K562 (cell line): Measurements from ENCODE around the gene CRADD. TPM values are rescaled to one million over a fixed set of nuclear protein-coding genes. Genes with fewer than 3 reads are reported as not detected.

ENCODE experiments used
- ATF1 ChIP-seq, 2 experiments: fragments of 450-650 bp in 1 of 2; IDR thresholded peaks; 2 replicates each; pipeline ENCODE4 v1.6.1; 2016; ENCODE audit warnings: missing compliant biosample characterization in 1 of 2, missing genetic modification characterization in 1 of 2
- CTBP1 ChIP-seq: fragments of 450-650 bp; IDR thresholded peaks from 2 replicates; pipeline ENCODE4 v1.6.1; 2016; ENCODE audit warnings: borderline replicate concordance
- DIDO1 ChIP-seq: fragments of 450-650 bp; IDR thresholded peaks from 2 replicates; pipeline ENCODE4 v1.6.1; 2016; ENCODE audit warnings: low read depth, missing biosample characterization, missing genetic modification characterization
- FOXA1 ChIP-seq: fragments of 450-650 bp; IDR thresholded peaks from 2 replicates; pipeline ENCODE4 v1.6.1; 2016; ENCODE audit warnings: mild to moderate bottlenecking, borderline replicate concordance
- MBD2 ChIP-seq: sonication (generic); IDR thresholded peaks from 2 replicates; pipeline ENCODE4 v1.6.1; 2016; ENCODE audit warnings: low read depth, borderline replicate concordance
- MCM2 ChIP-seq: fragments of 450-650 bp; IDR thresholded peaks from 2 replicates; pipeline ENCODE4 v1.6.1; 2017; ENCODE audit warnings: low read depth, mild to moderate bottlenecking
- MCM7 ChIP-seq, 2 experiments: fragments of 450-650 bp; IDR thresholded peaks; 2 replicates each; pipeline ENCODE4 v1.6.1; 2016 to 2018
- MECOM ChIP-seq: fragments of 250-450 bp; sonication (Bioruptor Pico); IDR thresholded peaks from 2 replicates; pipeline ENCODE4 v1.8.0; 2022; ENCODE audit warnings: inconsistent platforms
- MIER1 ChIP-seq: fragments of 450-650 bp; IDR thresholded peaks from 2 replicates; pipeline ENCODE4 v1.6.1; 2016; ENCODE audit warnings: antibody characterized with exemption, mild to moderate bottlenecking, low read depth
- NR1H2 ChIP-seq: sonication (generic); formaldehyde crosslinking; IDR thresholded peaks from 2 replicates; pipeline ENCODE4 v1.4.0; 2020; ENCODE audit warnings: mild to moderate bottlenecking, missing genetic modification reagents
- POLR3G ChIP-seq: IDR thresholded peaks from 2 replicates; pipeline ENCODE4 v1.6.1; 2011; ENCODE audit not compliant: insufficient read length, insufficient replicate concordance; ENCODE audit errors: extremely low read depth
- RCOR1 ChIP-seq, 2 experiments: IDR thresholded peaks; 2 replicates each; pipeline ENCODE4 v1.6.1; 2012; ENCODE audit warnings: low read depth in 2 of 2, low read length in 2 of 2, borderline replicate concordance in 1 of 2, improper control_type of control experiment in 1 of 2
- SIX5 ChIP-seq, 2 experiments: IDR thresholded peaks; 2 replicates each; pipeline ENCODE4 v1.6.1; 2011; ENCODE audit warnings: low read length in 2 of 2, borderline replicate concordance in 1 of 2, low read depth in 1 of 2, mild to moderate bottlenecking in 1 of 2, moderate library complexity in 1 of 2; ENCODE audit not compliant: insufficient read depth in 1 of 2
- SP1 ChIP-seq: sonication (generic); formaldehyde crosslinking; IDR thresholded peaks from 2 replicates; pipeline ENCODE4 v1.8.1; 2022; ENCODE audit warnings: mild to moderate bottlenecking, missing genetic modification reagents
- SRSF1 ChIP-seq: fragments of 200-400 bp; formaldehyde crosslinking; IDR thresholded peaks from 2 replicates; pipeline ENCODE4 v1.6.1; 2017; ENCODE audit warnings: mild to moderate bottlenecking, low read depth, low read length, moderate library complexity
- SRSF3 ChIP-seq: fragments of 200-400 bp; formaldehyde crosslinking; IDR thresholded peaks from 2 replicates; pipeline ENCODE4 v1.6.1; 2016; ENCODE audit warnings: mild to moderate bottlenecking, low read length, moderate library complexity; ENCODE audit not compliant: insufficient read depth
- ZFX ChIP-seq: sonication (generic); formaldehyde crosslinking; IDR thresholded peaks from 2 replicates; pipeline ENCODE4 v1.8.0; 2022; ENCODE audit warnings: mild to moderate bottlenecking, missing genetic modification reagents, moderate library complexity
- ZNF140 ChIP-seq: fragments of 250-450 bp; sonication (Bioruptor Pico); IDR thresholded peaks from 2 replicates; pipeline ENCODE4 v1.8.0; 2021; ENCODE audit warnings: moderate library complexity, mild to moderate bottlenecking, inconsistent platforms
- ZNF146 ChIP-seq: IDR thresholded peaks from one replicate; pipeline ENCODE4 v1.6.1; 2018; ENCODE audit warnings: missing compliant biosample characterization; ENCODE audit not compliant: unreplicated experiment
- ZNF165 ChIP-seq: fragments of 250-450 bp; sonication (Bioruptor Pico); IDR thresholded peaks from 2 replicates; pipeline ENCODE4 v1.4.0; 2020; ENCODE audit warnings: borderline replicate concordance
- ZNF589 ChIP-seq: fragments of 200-800 bp; sonication (Bioruptor generic); IDR thresholded peaks from 2 replicates; pipeline ENCODE4 v1.6.1; 2016; ENCODE audit warnings: low read depth, missing genetic modification characterization, missing compliant biosample characterization
- ZNF764 ChIP-seq: fragments of 250-450 bp; sonication (Bioruptor Pico); IDR thresholded peaks from 2 replicates; pipeline ENCODE4 v1.4.0; 2020; ENCODE audit warnings: low read depth, mild to moderate bottlenecking, moderate library complexity
- ZNF778 ChIP-seq: fragments of 450-650 bp; formaldehyde crosslinking; IDR thresholded peaks from 2 replicates; pipeline ENCODE4 v1.4.0; 2020; ENCODE audit warnings: mild to moderate bottlenecking, moderate library complexity
- polyA plus RNA-seq, 8 experiments: library from polyadenylated mRNA; depleted of rRNA in 4 of 8; stranded (reverse) in 5 of 8; unstranded in 3 of 8; fragments of >200 nt; fragmentation: Nextera tagmentation in 2 of 8; fragmentation: Illumina TruSeq in 1 of 8; extraction: Ambion mirVana in 2 of 8; extraction: Trizol in 1 of 8; gene quantifications; 2 replicates each; pipeline versions ENCODE4 v1.2.1 to v1.2.3, GENCODE V29; 2011 to 2014; ENCODE audit warnings: inconsistent platforms in 1 of 8, missing spikeins in 1 of 8
- total RNA-seq, 7 experiments: library from RNA; depleted of rRNA in 6 of 7; stranded (reverse); fragments of >200 nt in 6 of 7; fragmentation: Illumina TruSeq in 2 of 7; extraction: Trizol in 2 of 7; gene quantifications; 2 replicates each; pipeline versions ENCODE4 v1.2.1 to v1.2.3, GENCODE V29; 2011 to 2021; ENCODE audit warnings: low replicate concordance in 1 of 7
- TF ChIP-seq, protein P1 (sequence below): fragments of 450-650 bp; formaldehyde crosslinking; IDR thresholded peaks from 2 replicates; pipeline ENCODE4 v1.4.0; 2020; ENCODE audit warnings: mild to moderate bottlenecking, moderate library complexity
- TF ChIP-seq, protein P2 (sequence below): fragments of 200-800 bp; sonication (Bioruptor generic); IDR thresholded peaks from 2 replicates; pipeline ENCODE4 v1.6.1; 2017; ENCODE audit warnings: missing genetic modification characterization, missing compliant biosample characterization
- TF ChIP-seq, protein P3 (sequence below): sonication (generic); formaldehyde crosslinking; IDR thresholded peaks from 2 replicates; pipeline ENCODE4 v1.9.0; 2022; ENCODE audit warnings: mild to moderate bottlenecking, missing genetic modification reagents

CRADD gene
- total and polyA plus RNA-seq, 9 of the 15 experiments (the other 6 are each of a cell fraction or from before 2014, with no cell fraction given), result 20.5 to 41.1 (median 25.9) TPM

DNA sequence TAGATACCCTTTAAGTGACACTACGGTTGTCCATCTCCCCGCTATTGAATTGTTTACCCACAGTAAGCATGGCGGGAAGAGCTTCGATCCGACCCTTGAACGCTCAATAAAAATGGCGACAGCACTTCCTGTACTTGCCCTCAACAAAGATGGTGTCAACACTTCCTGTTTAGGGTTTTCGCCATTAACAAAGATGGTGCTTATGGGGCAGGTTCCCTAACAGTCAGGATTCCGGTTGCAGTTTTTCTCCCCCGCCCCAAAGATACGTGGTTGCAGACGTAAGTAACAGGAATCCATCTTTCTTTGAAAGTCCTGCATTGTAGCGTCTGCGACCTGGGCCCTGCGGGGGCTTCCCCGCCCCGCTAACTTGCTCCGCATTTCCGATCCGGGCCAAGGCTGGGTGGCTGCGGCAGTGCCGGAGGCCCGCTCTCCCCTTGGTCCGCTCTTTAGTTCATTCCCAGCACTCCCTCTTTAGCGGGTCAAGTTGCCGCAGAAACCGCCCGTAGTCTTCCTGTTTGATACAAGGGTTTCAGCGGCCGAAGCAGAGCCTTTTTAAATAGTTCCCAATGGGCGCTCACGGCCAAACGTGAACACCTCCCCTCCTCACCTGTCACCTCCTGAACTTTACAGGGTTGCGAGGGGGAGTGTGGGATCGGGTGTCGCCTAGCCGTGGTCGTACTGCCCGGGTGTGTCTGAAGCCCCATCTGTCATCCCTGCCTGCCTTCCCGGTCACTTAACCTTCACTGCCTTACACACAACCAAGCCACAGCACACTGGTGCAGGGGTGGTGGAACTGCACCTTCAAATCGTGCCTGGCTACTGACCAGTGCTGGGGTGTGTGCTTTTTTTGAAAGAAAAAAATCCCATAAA is at the start of gene CRADD (continued):
- TF ChIP-seq, protein P1, sequence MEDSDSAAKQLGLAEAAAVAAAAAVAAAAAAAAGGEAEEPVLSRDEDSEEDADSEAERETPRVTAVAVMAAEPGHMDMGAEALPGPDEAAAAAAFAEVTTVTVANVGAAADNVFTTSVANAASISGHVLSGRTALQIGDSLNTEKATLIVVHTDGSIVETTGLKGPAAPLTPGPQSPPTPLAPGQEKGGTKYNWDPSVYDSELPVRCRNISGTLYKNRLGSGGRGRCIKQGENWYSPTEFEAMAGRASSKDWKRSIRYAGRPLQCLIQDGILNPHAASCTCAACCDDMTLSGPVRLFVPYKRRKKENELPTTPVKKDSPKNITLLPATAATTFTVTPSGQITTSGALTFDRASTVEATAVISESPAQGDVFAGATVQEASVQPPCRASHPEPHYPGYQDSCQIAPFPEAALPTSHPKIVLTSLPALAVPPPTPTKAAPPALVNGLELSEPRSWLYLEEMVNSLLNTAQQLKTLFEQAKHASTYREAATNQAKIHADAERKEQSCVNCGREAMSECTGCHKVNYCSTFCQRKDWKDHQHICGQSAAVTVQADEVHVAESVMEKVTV (CRISPR knock-in tag), result no peak
- TF ChIP-seq SP1, result peak; percentile 38
- no peak for TF ChIP-seq SRSF3
- no peak for TF ChIP-seq SRSF1
- peak; percentile 84 for TF ChIP-seq ZNF589 (CRISPR knock-in tag)
- TF ChIP-seq, protein P2, sequence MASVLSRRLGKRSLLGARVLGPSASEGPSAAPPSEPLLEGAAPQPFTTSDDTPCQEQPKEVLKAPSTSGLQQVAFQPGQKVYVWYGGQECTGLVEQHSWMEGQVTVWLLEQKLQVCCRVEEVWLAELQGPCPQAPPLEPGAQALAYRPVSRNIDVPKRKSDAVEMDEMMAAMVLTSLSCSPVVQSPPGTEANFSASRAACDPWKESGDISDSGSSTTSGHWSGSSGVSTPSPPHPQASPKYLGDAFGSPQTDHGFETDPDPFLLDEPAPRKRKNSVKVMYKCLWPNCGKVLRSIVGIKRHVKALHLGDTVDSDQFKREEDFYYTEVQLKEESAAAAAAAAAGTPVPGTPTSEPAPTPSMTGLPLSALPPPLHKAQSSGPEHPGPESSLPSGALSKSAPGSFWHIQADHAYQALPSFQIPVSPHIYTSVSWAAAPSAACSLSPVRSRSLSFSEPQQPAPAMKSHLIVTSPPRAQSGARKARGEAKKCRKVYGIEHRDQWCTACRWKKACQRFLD, result peak; percentile 80
- TF ChIP-seq CTBP1, result peak; percentile 14; the same call in 1 of the 2 replicates
- no peak for TF ChIP-seq FOXA1
- no peak for TF ChIP-seq ZNF140 (CRISPR knock-in tag)
- 0 out of 2 replicates have a peak, but pooled peaks have one; percentile 43 for TF ChIP-seq MECOM
- peak; percentile 51; the same call in 1 of the 2 replicates for TF ChIP-seq MIER1
- peak; percentile 86; the same call in 1 of the 2 replicates for TF ChIP-seq DIDO1 (tag)
- TF ChIP-seq ZNF778 (CRISPR knock-in tag), result no peak
- TF ChIP-seq RCOR1 (IDR thresholded peaks at IDR 0.05; ENCODE audit: borderline replicate concordance in 1 of 2, low read depth in 2 of 2, low read length in 2 of 2), result no peak
- TF ChIP-seq ZNF146 (CRISPR knock-in tag), result no peak
- no peak for TF ChIP-seq MCM2
- TF ChIP-seq ZFX, result peak; percentile 95
- 0 out of 2 replicates have a peak, but pooled peaks have one; percentile 48 for TF ChIP-seq NR1H2 (CRISPR knock-in tag)
- TF ChIP-seq MCM7 (IDR thresholded peaks at IDR 0.05), result no peak
- no peak for TF ChIP-seq ZNF165
- TF ChIP-seq ATF1 (CRISPR knock-in tag; IDR thresholded peaks at IDR 0.05), result no peak
- peak; percentile 93 for TF ChIP-seq ATF1 (tag; IDR thresholded peaks at IDR 0.05)
- no peak for TF ChIP-seq POLR3G
- TF ChIP-seq ZNF764 (CRISPR knock-in tag), result no peak
- TF ChIP-seq SIX5 (IDR thresholded peaks at IDR 0.05; ENCODE audit: borderline replicate concordance in 1 of 2, insufficient read depth in 1 of 2, low read depth in 1 of 2, low read length in 2 of 2), result peak; percentile 73 to 88
- TF ChIP-seq MBD2, result peak; percentile 50; the same call in 1 of the 2 replicates
- TF ChIP-seq, protein P3, sequence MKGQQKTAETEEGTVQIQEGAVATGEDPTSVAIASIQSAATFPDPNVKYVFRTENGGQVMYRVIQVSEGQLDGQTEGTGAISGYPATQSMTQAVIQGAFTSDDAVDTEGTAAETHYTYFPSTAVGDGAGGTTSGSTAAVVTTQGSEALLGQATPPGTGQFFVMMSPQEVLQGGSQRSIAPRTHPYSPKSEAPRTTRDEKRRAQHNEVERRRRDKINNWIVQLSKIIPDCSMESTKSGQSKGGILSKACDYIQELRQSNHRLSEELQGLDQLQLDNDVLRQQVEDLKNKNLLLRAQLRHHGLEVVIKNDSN (CRISPR knock-in tag), result no peak
